H1 (cell line): ENCODE measurements around the gene ENPP3. TPM values are rescaled to one million over a fixed set of nuclear protein-coding genes. Genes with fewer than 3 reads are reported as not detected.
A peak's percentile ranks its signal among the peaks of the same experiment; 100 is the strongest.

Experiments used
- CTCF ChIA-PET: fragments of 300-600 bp; sonication (Branson Sonifier 250); formaldehyde crosslinking; loops from one replicate; lab custom pipeline; 2021; ENCODE audit not compliant: partially characterized antibody; lab: Charles Lee
- POLR2A ChIA-PET: fragments of 300-600 bp; sonication (Branson Sonifier 250); formaldehyde crosslinking; loops from one replicate; lab custom pipeline; 2021; ENCODE audit warnings: inconsistent platforms; ENCODE audit not compliant: partially characterized antibody; lab: Charles Lee
- DNase-seq, 2 experiments: peaks; one replicate each; pipeline versions ENCODE4 v3.0.0 to v3.0.0-alpha.2; 2010 to 2022; ENCODE audit warnings: low spot score in 2 of 2, low read depth in 1 of 2, mixed read lengths in 1 of 2
- FAIRE-seq: peaks from 2 replicates; lab custom pipeline; 2011; peaks lifted over from hg19 to GRCh38; lab: Jason Lieb, UNC
- H2AFZ ChIP-seq: 2 replicates; pipeline ENCODE4 v1.8.1; 2012; ENCODE audit warnings: low read length, inconsistent platforms
- H2AK5ac ChIP-seq: 2 replicates; pipeline ENCODE4 v1.6.1; 2013; ENCODE audit warnings: low read depth, low read length
- H2BK120ac ChIP-seq: replicated peaks from 2 replicates; pipeline ENCODE3; 2013; ENCODE audit warnings: low read depth, low read length, inconsistent platforms
- H2BK12ac ChIP-seq: 2 replicates; pipeline ENCODE4 v1.6.1; 2013; ENCODE audit warnings: low read depth, low read length
- H2BK15ac ChIP-seq: 2 replicates; pipeline ENCODE4 v1.6.1; 2013; ENCODE audit warnings: low read length
- H2BK20ac ChIP-seq: 2 replicates; pipeline ENCODE4 v1.6.1; 2013; ENCODE audit warnings: low read length
- H2BK5ac ChIP-seq: 2 replicates; pipeline ENCODE4 v1.6.1; 2013; ENCODE audit warnings: low read depth, low read length
- H3K14ac ChIP-seq: 2 replicates; pipeline ENCODE4 v1.6.1; 2013; ENCODE audit warnings: inconsistent platforms; ENCODE audit not compliant: insufficient read length
- H3K18ac ChIP-seq: 2 replicates; pipeline ENCODE4 v1.6.1; 2013; ENCODE audit warnings: low read length; ENCODE audit errors: extremely low read depth
- H3K23ac ChIP-seq: 2 replicates; pipeline ENCODE4 v1.6.1; 2013; ENCODE audit warnings: inconsistent platforms; ENCODE audit not compliant: insufficient read length
- H3K23me2 ChIP-seq: 2 replicates; pipeline ENCODE4 v1.6.1; 2013; ENCODE audit warnings: low read depth, low read length
- H3K27ac ChIP-seq: 2 replicates; pipeline ENCODE4 v1.6.1; 2011; ENCODE audit warnings: low read depth, low read length, inconsistent platforms
- H3K27me3 ChIP-seq, 4 experiments: replicated peaks in 1 of 4; 1 replicate in 1 of 4; 2 replicates in 3 of 4; pipeline versions ENCODE4 v1.6.1 to v1.8.1; 2011 to 2013; ENCODE audit warnings: low read length in 3 of 4, mild to moderate bottlenecking in 3 of 4, inconsistent platforms in 2 of 4, mixed read lengths in 2 of 4, moderate library complexity in 1 of 4; ENCODE audit not compliant: control insufficient read depth in 3 of 4, insufficient read depth in 3 of 4; ENCODE audit errors: extremely low read depth in 1 of 4
- H3K36me3 ChIP-seq, 4 experiments: 2 replicates each; pipeline versions ENCODE4 v1.6.1 to v1.8.1; 2011 to 2013; ENCODE audit warnings: mild to moderate bottlenecking in 4 of 4, low read length in 3 of 4, moderate library complexity in 2 of 4, control low read depth in 1 of 4, inconsistent platforms in 1 of 4; ENCODE audit not compliant: insufficient read depth in 4 of 4, control insufficient read depth in 2 of 4
- H3K4ac ChIP-seq: replicated peaks from 2 replicates; pipeline ENCODE3; 2013; ENCODE audit warnings: low read length, low read depth, mixed read lengths, inconsistent platforms; ENCODE audit not compliant: insufficient read length
- H3K4me1 ChIP-seq, 4 experiments: replicated peaks in 1 of 4; 1 replicate in 1 of 4; 2 replicates in 3 of 4; pipeline versions ENCODE4 v1.6.1 to v1.8.1; 2011 to 2013; ENCODE audit warnings: low read length in 3 of 4, inconsistent platforms in 2 of 4, mixed read lengths in 1 of 4; ENCODE audit not compliant: insufficient read depth in 4 of 4, control insufficient read depth in 3 of 4
- H3K4me2 ChIP-seq, 2 experiments: 2 replicates each; pipeline versions ENCODE4 v1.6.1 to v1.8.1; 2011 to 2013; ENCODE audit warnings: low read depth in 2 of 2, low read length in 2 of 2, control low read depth in 1 of 2, inconsistent platforms in 1 of 2, mild to moderate bottlenecking in 1 of 2; ENCODE audit not compliant: insufficient read depth in 1 of 2
- H3K4me3 ChIP-seq, 4 experiments: fragments of 200-600, 300-600 bp in 1 of 4; sonication (generic), shearing (Covaris generic), sonication (Bioruptor Twin) in 1 of 4; 2 replicates each; pipeline versions ENCODE4 v1.5.1 to v1.8.1; 2011 to 2016; ENCODE audit warnings: low read length in 4 of 4, low read depth in 3 of 4, control low read depth in 2 of 4, inconsistent platforms in 2 of 4, mild to moderate bottlenecking in 2 of 4, mixed read lengths in 1 of 4, moderate library complexity in 1 of 4; ENCODE audit not compliant: insufficient read depth in 2 of 4; ENCODE audit errors: extremely low read depth in 1 of 4
- H3K56ac ChIP-seq: replicated peaks from 2 replicates; pipeline ENCODE3; 2013; ENCODE audit warnings: low read depth, mild to moderate bottlenecking, mixed read lengths, low read length, inconsistent platforms; ENCODE audit not compliant: insufficient read length
- H3K79me1 ChIP-seq: 2 replicates; pipeline ENCODE4 v1.6.1; 2013; ENCODE audit warnings: low read depth, low read length, control low read depth
- H3K79me2 ChIP-seq, 2 experiments: 2 replicates each; pipeline versions ENCODE4 v1.6.1 to v1.8.1; 2012 to 2013; ENCODE audit warnings: low read length in 2 of 2, mild to moderate bottlenecking in 2 of 2, inconsistent platforms in 1 of 2; ENCODE audit not compliant: insufficient read depth in 2 of 2, control insufficient read depth in 1 of 2
- H3K9ac ChIP-seq, 4 experiments: replicated peaks in 1 of 4; 1 replicate in 1 of 4; 2 replicates in 3 of 4; pipeline versions ENCODE4 v1.6.1 to v1.8.1; 2011 to 2013; ENCODE audit warnings: low read depth in 3 of 4, low read length in 3 of 4, control low read depth in 2 of 4, mild to moderate bottlenecking in 2 of 4, moderate library complexity in 2 of 4, inconsistent platforms in 1 of 4; ENCODE audit errors: extremely low read depth in 1 of 4
- H3K9me3 ChIP-seq, 2 experiments: 2 replicates each; pipeline versions ENCODE4 v1.6.1 to v1.8.1; 2012 to 2013; ENCODE audit warnings: mild to moderate bottlenecking in 2 of 2, moderate library complexity in 2 of 2, control low read depth in 1 of 2, inconsistent platforms in 1 of 2, low read depth in 1 of 2, low read length in 1 of 2, mixed read lengths in 1 of 2; ENCODE audit not compliant: insufficient read depth in 2 of 2
- H4K20me1 ChIP-seq, 2 experiments: replicated peaks in 1 of 2; 2 replicates each; pipeline versions ENCODE3 to v1.8.1; 2011 to 2013; ENCODE audit warnings: inconsistent platforms in 2 of 2, low read length in 2 of 2, mild to moderate bottlenecking in 1 of 2; ENCODE audit not compliant: insufficient read depth in 2 of 2, control insufficient read depth in 1 of 2
- H4K5ac ChIP-seq: 2 replicates; pipeline ENCODE4 v1.6.1; 2013; ENCODE audit warnings: low read length, low read depth, mixed read lengths, inconsistent platforms; ENCODE audit not compliant: insufficient read length
- H4K8ac ChIP-seq: 2 replicates; pipeline ENCODE4 v1.8.0; 2013; ENCODE audit warnings: mild to moderate bottlenecking, moderate library complexity, low read length, inconsistent platforms; ENCODE audit not compliant: insufficient read depth; ENCODE audit errors: extremely low read depth
- H4K91ac ChIP-seq: replicated peaks from 2 replicates; pipeline ENCODE3; 2013; ENCODE audit warnings: low read length, mixed read lengths, inconsistent platforms; ENCODE audit not compliant: insufficient read length
- SAP30 ChIP-seq: fragments of 300-600 bp; sonication (generic); IDR thresholded peaks from 2 replicates; pipeline ENCODE4 v1.7.1; 2012; ENCODE audit warnings: low read length, moderate library complexity, mild to moderate bottlenecking, inconsistent platforms; ENCODE audit not compliant: insufficient read depth, insufficient replicate concordance
- WGBS, 2 experiments: shearing (Covaris generic) in 1 of 2; methylation state at CpG; one replicate each; pipeline versions ENCODE4 v1.1.6 to v1.1.7; 2013 to 2015; ENCODE audit warnings: low lambda C conversion rate in 2 of 2, mixed read lengths in 2 of 2, inconsistent platforms in 1 of 2, low coverage in 1 of 2, missing lambda C conversion rate in 1 of 2; ENCODE audit not compliant: insufficient replicate concordance in 2 of 2, insufficient coverage in 1 of 2, insufficient read length in 1 of 2; ENCODE audit errors: extremely low coverage in 1 of 2, missing lambda C conversion rate in 1 of 2; 5-methylcytosine and 5-hydroxymethylcytosine counted together
- polyA plus RNA-seq, 7 experiments: library from polyadenylated mRNA; depleted of rRNA in 3 of 7; stranded (reverse) in 5 of 7; unstranded in 2 of 7; fragments of >200 nt in 5 of 7; fragments of 200-250 nt in 2 of 7; gene quantifications; 1 replicate in 5 of 7; 2 replicates in 1 of 7; 4 replicates in 1 of 7; pipeline versions ENCODE4 v1.2.1 to v1.2.3, GENCODE V29; 2011 to 2013; ENCODE audit warnings: missing spikeins in 2 of 7, mixed read lengths in 2 of 7
- total RNA-seq: library from RNA; stranded (reverse); fragmentation: NEBNext Ultra II Directional; extraction: Animal tissue kit (Norgen Biotek cat#: 25700); gene quantifications from 2 replicates; pipeline ENCODE4 v1.2.1, GENCODE V29; 2021
- TF ChIP-seq, protein P1 (sequence below), 3 experiments: IDR thresholded peaks; 1 replicate in 2 of 3; 2 replicates in 1 of 3; pipeline versions ENCODE4 v1.5.1 to v1.6.1; 2011; ENCODE audit warnings: low read length in 3 of 3, mild to moderate bottlenecking in 3 of 3, inconsistent platforms in 2 of 3, low read depth in 1 of 3, moderate library complexity in 1 of 3; ENCODE audit not compliant: insufficient read depth in 1 of 3; ENCODE audit errors: control extremely low read depth in 1 of 3

Gene ENPP3
- total and polyA plus RNA-seq, 2 of the 8 experiments (the other 6 are each of a cell fraction or from before 2014, with no cell fraction given) = 0.11 TPM; not detected in 1

- no peak overlapping the region for H2BK20ac ChIP-seq
- no peaks in the 10 kb centered on the region for H4K20me1 ChIP-seq
- ChIA-PET POLR2A (interaction anchor here (1.0 kb wide), 1 partner anchor 12 kb away, joined by 3 read pairs; no protein-coding TSS in a partner anchor), CTCF (interaction anchor here (0.9 to 4.5 kb wide), 6 partner anchors 8 to 56 kb away, joined by 3 to 21 read pairs (median 3); partner anchors contain the start of gene MED23)
- DNase-seq (no peak), FAIRE-seq (no peak)
- H3K23ac ChIP-seq = no peak overlapping the region
- H3K23me2 ChIP-seq = no peaks in the 10 kb centered on the region
- H3K9me3 ChIP-seq = no peaks in the 10 kb centered on the region
- 91% methylated on average over 2 of the region's 2 CpGs; no CpG with 5 or more reads in 1 of the 2 experiments for WGBS, 2 experiments
- no peaks in the 10 kb centered on the region for H3K36me3 ChIP-seq
- no peak overlapping the region for H2BK5ac ChIP-seq
- no peak overlapping the region for H4K8ac ChIP-seq
- no peak overlapping the region for H2BK12ac ChIP-seq
- no peaks in the 10 kb centered on the region for H3K79me1 ChIP-seq
- no peak overlapping the region for H3K4me2 ChIP-seq
- H3K9ac ChIP-seq = no peak overlapping the region
- H3K4ac ChIP-seq = no peak overlapping the region
- no peak overlapping the region for H4K5ac ChIP-seq
- H2AFZ ChIP-seq = no peak overlapping the region
- H3K14ac ChIP-seq = no peak overlapping the region
- no peaks in the 10 kb centered on the region; a peak in 1 of 7 replicates for H3K27me3 ChIP-seq
- H3K27ac ChIP-seq = no peak overlapping the region
- H3K56ac ChIP-seq = no peak overlapping the region
- no peaks in the 10 kb centered on the region for H3K79me2 ChIP-seq
- no peak overlapping the region for H3K4me3 ChIP-seq
- H2BK15ac ChIP-seq = no peak overlapping the region
- TF ChIP-seq, protein P1, sequence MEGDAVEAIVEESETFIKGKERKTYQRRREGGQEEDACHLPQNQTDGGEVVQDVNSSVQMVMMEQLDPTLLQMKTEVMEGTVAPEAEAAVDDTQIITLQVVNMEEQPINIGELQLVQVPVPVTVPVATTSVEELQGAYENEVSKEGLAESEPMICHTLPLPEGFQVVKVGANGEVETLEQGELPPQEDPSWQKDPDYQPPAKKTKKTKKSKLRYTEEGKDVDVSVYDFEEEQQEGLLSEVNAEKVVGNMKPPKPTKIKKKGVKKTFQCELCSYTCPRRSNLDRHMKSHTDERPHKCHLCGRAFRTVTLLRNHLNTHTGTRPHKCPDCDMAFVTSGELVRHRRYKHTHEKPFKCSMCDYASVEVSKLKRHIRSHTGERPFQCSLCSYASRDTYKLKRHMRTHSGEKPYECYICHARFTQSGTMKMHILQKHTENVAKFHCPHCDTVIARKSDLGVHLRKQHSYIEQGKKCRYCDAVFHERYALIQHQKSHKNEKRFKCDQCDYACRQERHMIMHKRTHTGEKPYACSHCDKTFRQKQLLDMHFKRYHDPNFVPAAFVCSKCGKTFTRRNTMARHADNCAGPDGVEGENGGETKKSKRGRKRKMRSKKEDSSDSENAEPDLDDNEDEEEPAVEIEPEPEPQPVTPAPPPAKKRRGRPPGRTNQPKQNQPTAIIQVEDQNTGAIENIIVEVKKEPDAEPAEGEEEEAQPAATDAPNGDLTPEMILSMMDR (IDR thresholded peaks at IDR 0.05; ENCODE audit: control extremely low read depth in 1 of 3, insufficient read depth in 1 of 3, low read depth in 1 of 3, low read length in 3 of 3) = peak in 1 of 3 experiments; percentile 19; a peak in 1 of 4 replicates
- no peak for TF ChIP-seq SAP30
- TF ChIP-seq, all 59 proteins: peak for 1
- Histone ChIP-seq H4K91ac (no peak overlapping the region), H3K4me1 (no peaks in the 10 kb centered on the region), H3K18ac (no peak overlapping the region), H2BK120ac (no peak overlapping the region), H2AK5ac (no peak overlapping the region)
Measured at GRCh38 chr6:131655951-131656350, 18.8 kb downstream of the ENPP3 start.
